H9 (cell line): ENCODE results near the gene TMEM26. TPM values are rescaled to one million over a fixed set of nuclear protein-coding genes. Genes with fewer than 3 reads are reported as not detected.

Experiments
- DNase-seq: peaks from one replicate; pipeline ENCODE4 v3.0.0-alpha.2; 2017
- H2AFZ ChIP-seq: one replicate; pipeline ENCODE4 v1.6.1; 2013; ENCODE audit warnings: mild to moderate bottlenecking, low read length, control low read depth, moderate library complexity
- H2AK5ac ChIP-seq: 2 replicates; pipeline ENCODE4 v1.6.1; 2013; ENCODE audit warnings: low read length, control low read depth, mixed read lengths; ENCODE audit not compliant: insufficient read length
- H2BK120ac ChIP-seq: one replicate; pipeline ENCODE4 v1.6.1; 2013; ENCODE audit warnings: low read depth, mild to moderate bottlenecking, low read length, control low read depth, inconsistent platforms; ENCODE audit not compliant: poor library complexity, severe bottlenecking
- H2BK12ac ChIP-seq: 2 replicates; pipeline ENCODE4 v1.6.1; 2013; ENCODE audit warnings: low read length, control low read depth, mixed read lengths, low read depth; ENCODE audit not compliant: insufficient read length
- H2BK15ac ChIP-seq: 2 replicates; pipeline ENCODE4 v1.6.1; 2013; ENCODE audit warnings: low read depth, low read length, control low read depth
- H2BK20ac ChIP-seq: one replicate; pipeline ENCODE4 v1.6.1; 2013; ENCODE audit warnings: low read depth, mild to moderate bottlenecking, low read length, control low read depth, inconsistent platforms; ENCODE audit not compliant: poor library complexity, severe bottlenecking
- H2BK5ac ChIP-seq: 2 replicates; pipeline ENCODE4 v1.6.1; 2013; ENCODE audit warnings: low read length, control low read depth, mixed read lengths; ENCODE audit not compliant: insufficient read length
- H3K14ac ChIP-seq: 2 replicates; pipeline ENCODE4 v1.6.1; 2013; ENCODE audit warnings: low read length, control low read depth; ENCODE audit not compliant: insufficient read depth
- H3K18ac ChIP-seq: 2 replicates; pipeline ENCODE4 v1.6.1; 2013; ENCODE audit warnings: low read depth, mild to moderate bottlenecking, mixed read lengths, low read length, control low read depth; ENCODE audit not compliant: insufficient read length
- H3K23ac ChIP-seq: 2 replicates; pipeline ENCODE4 v1.6.1; 2013; ENCODE audit warnings: low read length, control low read depth, mixed read lengths, low read depth; ENCODE audit not compliant: insufficient read length
- H3K23me2 ChIP-seq: 2 replicates; pipeline ENCODE4 v1.6.1; 2013; ENCODE audit warnings: low read depth, mild to moderate bottlenecking, mixed read lengths, low read length, control low read depth; ENCODE audit not compliant: insufficient read length, poor library complexity, severe bottlenecking
- H3K27ac ChIP-seq: 2 replicates; pipeline ENCODE4 v1.5.1; 2013; ENCODE audit warnings: low read length, control low read depth, mixed read lengths, low read depth; ENCODE audit not compliant: insufficient read length
- H3K27me3 ChIP-seq: 2 replicates; pipeline ENCODE4 v1.6.1; 2013; ENCODE audit warnings: low read length, control low read depth, inconsistent platforms; ENCODE audit not compliant: insufficient read depth
- H3K4ac ChIP-seq: 2 replicates; pipeline ENCODE4 v1.6.1; 2013; ENCODE audit warnings: low read depth, mild to moderate bottlenecking, control low read depth, inconsistent platforms, low read length, moderate library complexity
- H3K4me1 ChIP-seq: 2 replicates; pipeline ENCODE4 v1.6.1; 2013; ENCODE audit warnings: low read length, control low read depth, inconsistent platforms; ENCODE audit not compliant: insufficient read depth
- H3K4me2 ChIP-seq: 2 replicates; pipeline ENCODE4 v1.6.1; 2013; ENCODE audit warnings: low read length, control low read depth, mixed read lengths; ENCODE audit not compliant: insufficient read length, insufficient read depth
- H3K56ac ChIP-seq: 2 replicates; pipeline ENCODE4 v1.6.1; 2013; ENCODE audit warnings: low read depth, mild to moderate bottlenecking, mixed read lengths, low read length, control low read depth; ENCODE audit not compliant: insufficient read length
- H3K79me1 ChIP-seq: 2 replicates; pipeline ENCODE4 v1.6.1; 2013; ENCODE audit warnings: low read depth, mild to moderate bottlenecking, moderate library complexity, low read length, control low read depth, inconsistent platforms; ENCODE audit not compliant: insufficient read depth, poor library complexity, severe bottlenecking
- H3K79me2 ChIP-seq: 2 replicates; pipeline ENCODE4 v1.6.1; 2013; ENCODE audit warnings: low read length, control low read depth, inconsistent platforms; ENCODE audit not compliant: insufficient read depth
- H3K9ac ChIP-seq: 2 replicates; pipeline ENCODE4 v1.6.1; 2013; ENCODE audit warnings: low read length, control low read depth, mixed read lengths; ENCODE audit not compliant: insufficient read length; ENCODE audit errors: extremely low read depth
- H3K9me3 ChIP-seq: one replicate; pipeline ENCODE4 v1.6.1; 2013; ENCODE audit warnings: low read depth, low read length, inconsistent platforms; ENCODE audit not compliant: control insufficient read depth
- H3T11ph ChIP-seq: one replicate; pipeline ENCODE4 v1.6.1; 2013; ENCODE audit warnings: mild to moderate bottlenecking, low read length, control low read depth, inconsistent platforms
- H4K20me1 ChIP-seq: one replicate; pipeline ENCODE4 v1.6.1; 2013; ENCODE audit not compliant: control insufficient read depth, insufficient read length, insufficient read depth
- H4K5ac ChIP-seq: 2 replicates; pipeline ENCODE4 v1.6.1; 2013; ENCODE audit warnings: low read depth, mild to moderate bottlenecking, mixed read lengths, low read length, control low read depth; ENCODE audit not compliant: insufficient read length
- H4K8ac ChIP-seq: replicated peaks from 2 replicates; pipeline ENCODE4 v1.6.1; 2013; ENCODE audit warnings: low read length, control low read depth, mixed read lengths, low read depth; ENCODE audit not compliant: insufficient read length
- H4K91ac ChIP-seq: 2 replicates; pipeline ENCODE4 v1.6.1; 2013; ENCODE audit warnings: low read depth, mild to moderate bottlenecking, moderate library complexity, mixed read lengths, low read length, control low read depth; ENCODE audit not compliant: insufficient read length
- H3K27ac Mint-ChIP-seq, 3 experiments: 2 replicates in 2 of 3; 3 replicates in 1 of 3; pipeline ENCODE4 v1.8.0; 2020 to 2021; ENCODE audit warnings: mixed read lengths in 3 of 3, mild to moderate bottlenecking in 1 of 3, moderate library complexity in 1 of 3
- H3K27me3 Mint-ChIP-seq: 2 replicates; pipeline ENCODE4 v1.8.0; 2021; ENCODE audit warnings: low read depth, mild to moderate bottlenecking, moderate library complexity, mixed read lengths
- H3K36me3 Mint-ChIP-seq, 3 experiments: 2 replicates in 2 of 3; 3 replicates in 1 of 3; pipeline ENCODE4 v1.8.0; 2020 to 2021; ENCODE audit warnings: low read depth in 3 of 3, mixed read lengths in 3 of 3; ENCODE audit not compliant: insufficient read depth in 1 of 3
- H3K4me1 Mint-ChIP-seq, 2 experiments: 2 replicates each; pipeline ENCODE4 v1.8.0; 2020; ENCODE audit warnings: mixed read lengths in 2 of 2
- H3K4me3 Mint-ChIP-seq, 2 experiments: 2 replicates in 1 of 2; 3 replicates in 1 of 2; pipeline ENCODE4 v1.8.0; 2020 to 2021; ENCODE audit warnings: mild to moderate bottlenecking in 2 of 2, mixed read lengths in 2 of 2, moderate library complexity in 1 of 2
- H3K9me3 Mint-ChIP-seq, 2 experiments: 2 replicates in 1 of 2; 3 replicates in 1 of 2; pipeline ENCODE4 v1.8.0; 2020; ENCODE audit warnings: mild to moderate bottlenecking in 2 of 2, mixed read lengths in 2 of 2, moderate library complexity in 1 of 2
- WGBS: extraction: QIAGEN DNeasy Blood & Tissue Kit; methylation state at CpG from one replicate; pipeline ENCODE4 v1.1.7; 2013; ENCODE audit warnings: missing lambda C conversion rate, low lambda C conversion rate, mixed read lengths; ENCODE audit not compliant: insufficient read length; ENCODE audit errors: extremely low coverage; 5-methylcytosine and 5-hydroxymethylcytosine counted together
- total RNA-seq: library from RNA; stranded (reverse); gene quantifications from 2 replicates; pipeline ENCODE4 v1.2.1, GENCODE V29; 2021
- TF ChIP-seq, protein P1 (sequence below): fragments of 200-600 bp; sonication (generic); conservative IDR thresholded peaks from 3 replicates; pipeline ENCODE4 v1.8.0; 2021; ENCODE audit warnings: antibody characterized with exemption, mild to moderate bottlenecking

The TMEM26 gene
- total RNA-seq, 1 experiment from 2014 or later, result 0.15 TPM

DNA sequence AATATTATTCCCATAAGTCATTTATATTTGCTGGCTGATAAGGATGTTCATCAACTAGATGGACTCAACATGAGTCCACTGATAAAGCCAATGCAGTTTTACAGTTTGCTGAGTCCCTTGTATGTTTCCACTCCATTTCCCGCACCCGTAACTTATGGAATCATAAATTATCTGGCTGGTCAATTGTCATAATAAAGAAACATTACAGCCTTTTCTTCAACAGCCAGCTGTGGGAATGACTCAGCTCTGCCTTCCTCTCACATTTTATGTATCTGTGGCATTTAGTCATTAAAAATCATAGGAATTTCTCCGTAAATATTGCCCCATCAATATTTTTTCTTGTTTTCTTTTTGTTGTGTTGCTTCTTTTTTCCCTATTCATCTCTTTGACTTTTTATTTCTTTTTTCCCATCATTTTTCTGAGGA, 22.3 kb upstream of the TMEM26 start:
- Mint-ChIP-seq H3K4me1 (peaks cover 8 to 11% of the 10 kb centered on the region in 2 experiments), H3K4me3 (no peak overlapping the region), H3K36me3 (peaks cover 0 to 3% (median 0%) of the 10 kb centered on the region in 3 experiments; a peak in 2 of 7 replicates), H3K27ac (no peak overlapping the region), H3K9me3 (no peaks in the 10 kb centered on the region), H3K27me3 (no peaks in the 10 kb centered on the region; the same call in 1 of the 2 replicates)
- Histone ChIP-seq H2BK120ac (no peak overlapping the region), H3K9me3 (no peaks in the 10 kb centered on the region), H2BK12ac (no peak overlapping the region), H4K5ac (no peak overlapping the region), H4K91ac (no peak overlapping the region), H3K23ac (no peak overlapping the region), H4K20me1 (no peaks in the 10 kb centered on the region), H3K79me1 (no peaks in the 10 kb centered on the region), H3K18ac (no peak overlapping the region), H2BK20ac (no peak overlapping the region), H3K4me1 (peaks cover 3% of the 10 kb centered on the region; the same call in 1 of the 2 replicates), H2AFZ (no peak overlapping the region), H3T11ph (no peak overlapping the region), H3K23me2 (no peaks in the 10 kb centered on the region), H3K27me3 (no peaks in the 10 kb centered on the region), H2AK5ac (no peak overlapping the region), H4K8ac (no peak overlapping the region), H3K4ac (no peak overlapping the region), H3K27ac (no peak overlapping the region), H3K4me2 (no peak overlapping the region), H2BK5ac (no peak overlapping the region), H3K14ac (no peak overlapping the region), H3K9ac (no peak overlapping the region), H2BK15ac (no peak overlapping the region), H3K56ac (no peak overlapping the region), H3K79me2 (no peaks in the 10 kb centered on the region)
- DNase-seq, result no peak
- TF ChIP-seq, protein P1, sequence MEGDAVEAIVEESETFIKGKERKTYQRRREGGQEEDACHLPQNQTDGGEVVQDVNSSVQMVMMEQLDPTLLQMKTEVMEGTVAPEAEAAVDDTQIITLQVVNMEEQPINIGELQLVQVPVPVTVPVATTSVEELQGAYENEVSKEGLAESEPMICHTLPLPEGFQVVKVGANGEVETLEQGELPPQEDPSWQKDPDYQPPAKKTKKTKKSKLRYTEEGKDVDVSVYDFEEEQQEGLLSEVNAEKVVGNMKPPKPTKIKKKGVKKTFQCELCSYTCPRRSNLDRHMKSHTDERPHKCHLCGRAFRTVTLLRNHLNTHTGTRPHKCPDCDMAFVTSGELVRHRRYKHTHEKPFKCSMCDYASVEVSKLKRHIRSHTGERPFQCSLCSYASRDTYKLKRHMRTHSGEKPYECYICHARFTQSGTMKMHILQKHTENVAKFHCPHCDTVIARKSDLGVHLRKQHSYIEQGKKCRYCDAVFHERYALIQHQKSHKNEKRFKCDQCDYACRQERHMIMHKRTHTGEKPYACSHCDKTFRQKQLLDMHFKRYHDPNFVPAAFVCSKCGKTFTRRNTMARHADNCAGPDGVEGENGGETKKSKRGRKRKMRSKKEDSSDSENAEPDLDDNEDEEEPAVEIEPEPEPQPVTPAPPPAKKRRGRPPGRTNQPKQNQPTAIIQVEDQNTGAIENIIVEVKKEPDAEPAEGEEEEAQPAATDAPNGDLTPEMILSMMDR, result no peak
- WGBS, result no CpG with 5 or more reads among the region's 3 CpGs
